ENCODE data around the gene MEX3D.

MEX3D gene

GRCh38 chr19:1505991-1506881 is 61.9 kb downstream of the MEX3D start:
- in situ Hi-C loops (cut with MboI; ENCODE audit: low sequenced_read_pairs) = no loop called here

DNA sequence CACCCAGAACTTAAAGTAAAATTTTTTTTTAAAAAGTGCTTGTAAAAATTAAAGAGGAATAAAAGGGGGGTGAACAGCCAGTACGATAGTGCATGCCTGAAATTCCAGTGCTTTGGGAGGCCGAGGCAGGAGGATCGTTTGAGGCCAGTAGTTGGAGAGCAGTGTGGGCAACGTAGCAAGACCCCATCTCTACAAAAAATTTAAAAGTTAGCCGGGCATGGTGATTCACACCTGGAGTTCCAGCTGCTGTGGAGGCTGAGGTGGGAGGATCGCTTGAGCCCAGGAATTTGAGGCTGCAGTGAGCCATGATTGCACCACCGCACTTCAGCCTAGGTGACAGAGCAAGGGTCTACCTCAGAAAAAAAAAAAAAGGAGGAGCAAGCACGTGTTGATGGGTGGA is 63.1 kb downstream of the MEX3D start:
- in situ Hi-C loops (cut with MboI; ENCODE audit: low sequenced_read_pairs) = no loop called here
